SK-N-SH treated with all-trans-retinoic acid at 6 μM for 48 hours (cell line): ENCODE results near the gene VGF.

Experiments
- ATAC-seq: fragments of 200-7000 bp; cut with Tn5 transposase; 3 replicates; pipeline ENCODE4 v1.9.1; 2020; ENCODE audit warnings: mild to moderate bottlenecking, moderate library complexity
- BACH2 ChIP-seq: fragments of 250-450 bp; sonication (Bioruptor Pico); IDR thresholded peaks from 2 replicates; pipeline ENCODE4 v1.9.0; 2021; ENCODE audit warnings: mild to moderate bottlenecking, borderline replicate concordance
- CREB5 ChIP-seq: fragments of 250-450 bp; sonication (Bioruptor Pico); IDR thresholded peaks from 2 replicates; pipeline ENCODE4 v1.5.1; 2020; ENCODE audit warnings: low read depth, mild to moderate bottlenecking, moderate library complexity
- CSDC2 ChIP-seq: fragments of 250-450 bp; sonication (Bioruptor Pico); IDR thresholded peaks from 2 replicates; pipeline ENCODE4 v1.5.0; 2020; ENCODE audit warnings: mild to moderate bottlenecking, moderate library complexity
- CSRNP3 ChIP-seq: fragments of 250-450 bp; sonication (Bioruptor Pico); IDR thresholded peaks from 2 replicates; pipeline ENCODE4 v1.5.1; 2021; ENCODE audit warnings: mild to moderate bottlenecking, moderate library complexity
- ESRRG ChIP-seq: fragments of 250-450 bp; sonication (Bioruptor Pico); IDR thresholded peaks from 2 replicates; pipeline ENCODE4 v1.6.1; 2021; ENCODE audit warnings: mild to moderate bottlenecking
- GLIS3 ChIP-seq: fragments of 250-450 bp; sonication (Bioruptor Pico); IDR thresholded peaks from 2 replicates; pipeline ENCODE4 v1.5.0; 2020; ENCODE audit warnings: mild to moderate bottlenecking, moderate library complexity
- OSR1 ChIP-seq: fragments of 250-450 bp; sonication (Bioruptor Pico); IDR thresholded peaks from 2 replicates; pipeline ENCODE4 v1.8.0; 2022; ENCODE audit warnings: moderate library complexity, mild to moderate bottlenecking, inconsistent platforms
- PATZ1 ChIP-seq: fragments of 250-450 bp; sonication (Bioruptor Pico); IDR thresholded peaks from 2 replicates; pipeline ENCODE4 v1.8.0; 2020; ENCODE audit warnings: mild to moderate bottlenecking, moderate library complexity, borderline replicate concordance
- POU6F1 ChIP-seq: fragments of 250-450 bp; sonication (Bioruptor Pico); IDR thresholded peaks from 2 replicates; pipeline ENCODE4 v1.8.0; 2021; ENCODE audit warnings: low read depth, mild to moderate bottlenecking, moderate library complexity, borderline replicate concordance
- PPARA ChIP-seq: fragments of 250-450 bp; sonication (Bioruptor Pico); IDR thresholded peaks from 2 replicates; pipeline ENCODE4 v1.5.0; 2020; ENCODE audit warnings: mild to moderate bottlenecking, borderline replicate concordance
- RARB ChIP-seq: fragments of 250-450 bp; sonication (Bioruptor Pico); IDR thresholded peaks from 2 replicates; pipeline ENCODE4 v1.8.0; 2021; ENCODE audit warnings: mild to moderate bottlenecking, moderate library complexity
- SNAI2 ChIP-seq: fragments of 250-450 bp; sonication (Bioruptor Pico); IDR thresholded peaks from 2 replicates; pipeline ENCODE4 v1.5.0; 2020; ENCODE audit warnings: mild to moderate bottlenecking, moderate library complexity
- TOX ChIP-seq: fragments of 250-450 bp; sonication (Bioruptor Pico); IDR thresholded peaks from 2 replicates; pipeline ENCODE4 v1.8.0; 2021; ENCODE audit warnings: mild to moderate bottlenecking, moderate library complexity, borderline replicate concordance
- TSHZ2 ChIP-seq: fragments of 250-450 bp; sonication (Bioruptor Pico); IDR thresholded peaks from 2 replicates; pipeline ENCODE4 v1.5.0; 2020; ENCODE audit warnings: mild to moderate bottlenecking, moderate library complexity
- ZC3H10 ChIP-seq: fragments of 250-450 bp; sonication (Bioruptor Pico); IDR thresholded peaks from 2 replicates; pipeline ENCODE4 v1.5.1; 2021; ENCODE audit warnings: mild to moderate bottlenecking, moderate library complexity
- ZFP3 ChIP-seq: fragments of 250-450 bp; sonication (Bioruptor Pico); IDR thresholded peaks from 2 replicates; pipeline ENCODE4 v1.5.0; 2020; ENCODE audit warnings: mild to moderate bottlenecking, moderate library complexity
- ZNF565 ChIP-seq: fragments of 450-650 bp; formaldehyde crosslinking; conservative IDR thresholded peaks from 2 replicates; pipeline ENCODE4 v1.5.0; 2020; ENCODE audit warnings: low read depth, mild to moderate bottlenecking, moderate library complexity
- ZNF70 ChIP-seq: fragments of 450-650 bp; formaldehyde crosslinking; IDR thresholded peaks from 2 replicates; pipeline ENCODE4 v1.5.0; 2020; ENCODE audit warnings: mild to moderate bottlenecking, moderate library complexity

The VGF gene

GRCh38 chr7:101128040-101128834 lies 37.1 kb downstream of the VGF start (continued):
- TF ChIP-seq PATZ1 (CRISPR knock-in tag), result no peak

GRCh38 chr7:101127460-101128039 lies 37.8 kb downstream of the VGF start:
- ATAC-seq, result peak; percentile 0; the same call in 1 of the 3 replicates

GRCh38 chr7:101126651-101127459 lies 38.5 kb downstream of the VGF start, which contains the start of gene SERPINE1:
SERPINE1 (plus strand) TSS chr7:101127104; CDS start chr7:101128394, 1,290 bp downstream.
- peak; percentile 74 for ATAC-seq
- TF ChIP-seq SNAI2 (CRISPR knock-in tag) (no peak), ZNF70 (CRISPR knock-in tag) (no peak), CSDC2 (CRISPR knock-in tag) (no peak), ZNF565 (CRISPR knock-in tag) (no peak), ZFP3 (no peak; the same call in 1 of the 2 replicates), PPARA (CRISPR knock-in tag) (no peak), POU6F1 (CRISPR knock-in tag) (0 out of 2 replicates have a peak, but pooled peaks have one; percentile 20), CREB5 (peak; percentile 41; the same call in 1 of the 2 replicates), RARB (CRISPR knock-in tag) (no peak), PATZ1 (CRISPR knock-in tag) (peak; percentile 83; the same call in 1 of the 2 replicates), OSR1 (CRISPR knock-in tag) (no peak; the same call in 1 of the 2 replicates), ESRRG (CRISPR knock-in tag) (no peak), BACH2 (CRISPR knock-in tag) (no peak), ZC3H10 (CRISPR knock-in tag) (no peak), TOX (CRISPR knock-in tag) (no peak)

More at GRCh38 chr7:101127460-101128039, 37.8 kb downstream of the VGF start:
- TF ChIP-seq ZC3H10 (CRISPR knock-in tag) (no peak), GLIS3 (CRISPR knock-in tag) (0 out of 2 replicates have a peak, but pooled peaks have one; percentile 14)

- ATAC-seq, result peak; percentile 7
- TF ChIP-seq OSR1 (CRISPR knock-in tag), result peak; percentile 74; the same call in 1 of the 2 replicates
- 0 out of 2 replicates have a peak, but pooled peaks have one; percentile 24 for TF ChIP-seq TSHZ2 (CRISPR knock-in tag)
- no peak for TF ChIP-seq CSRNP3 (CRISPR knock-in tag)
- peak; percentile 77; the same call in 1 of the 2 replicates for TF ChIP-seq ESRRG (CRISPR knock-in tag)
- no peak for TF ChIP-seq CREB5
- peak; percentile 88 for TF ChIP-seq ZFP3
- peak; percentile 85; the same call in 1 of the 2 replicates for TF ChIP-seq GLIS3 (CRISPR knock-in tag)
- peak; percentile 69; the same call in 1 of the 2 replicates for TF ChIP-seq SNAI2 (CRISPR knock-in tag)
- no peak; the same call in 1 of the 2 replicates for TF ChIP-seq ZC3H10 (CRISPR knock-in tag)
These were observed 39.2 kb downstream of the VGF start for GRCh38 chr7:101125989-101126650.
